HEK293T (cell line): ENCODE results near the gene POLN.

Experiments used
- ELF4 ChIP-seq: fragments of 450-650 bp; IDR thresholded peaks from 2 replicates; pipeline ENCODE4 v1.6.1; 2017; ENCODE audit warnings: antibody characterized with exemption
- NFRKB ChIP-seq: fragments of 450-650 bp; IDR thresholded peaks from 2 replicates; pipeline ENCODE4 v1.6.1; 2016; ENCODE audit warnings: mild to moderate bottlenecking, moderate library complexity
- SUZ12 ChIP-seq: fragments of 450-650 bp; IDR thresholded peaks from 2 replicates; pipeline ENCODE4 v1.6.1; 2016; ENCODE audit warnings: mild to moderate bottlenecking

DNA sequence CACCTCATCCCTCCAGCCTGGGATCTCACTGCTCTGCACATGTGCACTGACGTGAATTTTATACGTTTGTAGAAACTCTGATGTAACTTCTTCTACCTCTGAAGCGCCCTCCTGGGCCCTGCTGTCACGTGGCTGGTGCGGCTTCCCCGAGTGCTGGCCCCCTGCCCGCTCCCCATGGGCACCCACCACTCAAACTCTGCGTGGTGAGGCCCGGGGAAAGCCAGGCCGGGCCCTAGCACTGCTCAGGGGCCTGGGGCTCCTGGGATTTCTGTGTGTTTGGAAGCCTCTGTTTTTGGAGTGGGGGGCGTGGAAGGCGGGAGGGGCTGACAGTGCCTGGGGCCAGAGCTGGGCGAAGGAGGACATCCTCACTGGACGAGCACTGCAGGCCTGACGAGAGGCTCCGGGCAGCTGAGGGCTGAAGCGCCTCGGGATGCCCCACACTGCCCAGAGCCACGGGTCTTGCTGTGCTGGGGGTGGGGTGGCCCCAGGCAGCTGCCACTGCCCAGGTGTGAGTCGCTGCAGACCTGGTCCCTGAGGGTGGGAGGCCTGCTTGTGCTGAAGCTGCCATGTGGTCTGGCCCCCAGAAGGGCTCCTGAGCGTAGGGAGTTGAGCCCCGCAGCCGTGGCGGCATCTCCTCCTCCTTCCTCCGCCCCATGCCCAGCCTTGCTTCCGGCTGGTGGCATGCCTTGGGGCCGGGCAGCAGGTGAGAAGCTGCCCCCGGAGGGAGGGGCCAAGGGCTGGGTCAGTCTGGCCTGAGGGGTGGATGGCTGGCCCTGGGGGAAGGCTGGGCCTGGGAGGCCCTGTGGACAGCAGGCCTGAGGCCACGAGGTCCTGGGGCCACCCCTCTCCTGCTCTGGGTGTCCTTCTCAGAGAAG is 175.1 kb downstream of the POLN start:
- TF ChIP-seq NFRKB (no peak), ELF4 (no peak), SUZ12 (no peak)
